Thoracic aorta (tissue), 2 donors: ENCODE measurements around the gene SPEM3. TPM values are rescaled to one million over a fixed set of nuclear protein-coding genes. Genes with fewer than 3 reads are reported as not detected.

ENCODE experiments used
- ATAC-seq: fragments of 150-250 bp; one replicate; pipeline ENCODE4 v1.8.0; 2017; ENCODE audit warnings: low read depth; ENCODE audit not compliant: insufficient number of reproducible peaks, low FRiP score
- DNase-seq: peaks from one replicate; pipeline ENCODE4 v3.0.0-alpha.2; 2020; ENCODE audit warnings: low spot score
- H3K27ac ChIP-seq, 2 donors: fragments of 200-600 bp; sonication (generic); 1 replicate in 1 of 2; 2 replicates in 1 of 2; pipeline ENCODE4 v1.5.1; 2016; ENCODE audit warnings: mild to moderate bottlenecking in 2 of 2, moderate library complexity in 2 of 2
- H3K27me3 ChIP-seq: fragments of 200-600 bp; sonication (generic); replicated peaks from 2 replicates; pipeline ENCODE4 v1.6.0; 2016; ENCODE audit warnings: mild to moderate bottlenecking; ENCODE audit not compliant: insufficient read depth
- H3K36me3 ChIP-seq: fragments of 200-600 bp; sonication (generic); one replicate; pipeline ENCODE4 v1.5.1; 2016
- H3K4me1 ChIP-seq, 2 donors: fragments of 200-600 bp; sonication (generic); 1 replicate in 1 of 2; 2 replicates in 1 of 2; pipeline versions ENCODE4 v1.5.1 to v1.6.0; 2016; ENCODE audit warnings: low read depth in 2 of 2, mild to moderate bottlenecking in 1 of 2; ENCODE audit not compliant: control insufficient read depth in 1 of 2
- H3K4me3 ChIP-seq: fragments of 200-600 bp; sonication (generic); 2 replicates; pipeline ENCODE4 v1.5.1; 2016; ENCODE audit warnings: mild to moderate bottlenecking
- H3K9me3 ChIP-seq: fragments of 200-600 bp; sonication (generic); 2 replicates; pipeline ENCODE4 v1.5.1; 2016
- total RNA-seq, 2 donors: library from RNA; depleted of rRNA; stranded (reverse); fragments of >200 nt; gene quantifications; one replicate each; pipeline versions ENCODE4 v1.1.0 to v1.2.3, GENCODE V29; 2016
- TF ChIP-seq, protein P1 (sequence below): fragments of 200-600 bp; sonication (generic); IDR thresholded peaks from one replicate; pipeline ENCODE4 v1.5.1; 2019; ENCODE audit warnings: antibody characterized with exemption

SPEM3 gene
- total RNA-seq, 2 donors from 2014 or later = not detected

DNA sequence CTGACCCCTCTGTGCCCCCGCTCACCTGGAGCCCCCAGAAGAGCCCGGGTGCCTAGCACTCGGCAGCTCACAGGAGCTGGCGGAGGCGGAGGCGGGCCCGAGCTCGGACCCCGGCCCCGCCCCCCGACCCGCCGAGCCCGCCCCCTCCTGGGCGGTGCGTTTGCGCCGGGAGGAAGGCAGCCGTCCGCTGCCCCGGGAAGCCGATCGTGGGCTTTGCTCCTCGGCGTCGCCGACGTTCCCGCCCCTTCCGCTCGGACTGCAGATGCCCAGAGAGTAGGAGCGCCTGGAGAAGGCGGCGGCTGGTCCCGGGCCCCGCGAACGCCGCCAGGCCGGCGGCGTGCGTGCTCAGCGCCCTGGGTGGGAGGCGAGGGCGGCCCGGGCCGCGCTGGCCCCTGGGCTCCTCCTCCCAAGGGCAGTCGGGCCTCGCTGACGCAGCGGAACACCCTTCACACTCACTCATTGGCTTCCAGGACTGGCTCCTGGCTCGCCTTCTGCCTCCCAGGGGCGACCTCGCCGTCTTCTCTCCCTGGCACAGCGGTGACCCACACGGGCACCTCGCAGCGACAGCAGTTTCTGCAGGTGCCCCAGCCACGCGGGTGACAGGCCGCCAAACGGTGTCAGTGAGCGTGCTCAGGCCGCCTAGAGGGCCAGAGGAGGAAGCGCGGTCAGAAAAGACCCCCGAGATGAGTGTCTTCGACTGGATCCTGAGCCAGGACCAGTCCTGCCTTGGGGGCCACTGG is 34.0 kb upstream of the SPEM3 start, which contains the start of gene PLSCR3:
TSS of gene PLSCR3 (minus strand) at position 74 of the 740 bp plus-strand sequence. CDS start 415 bp downstream, outside the sequence.
- DNase-seq = peak; percentile 41
- peaks cover 6 to 10% of the 10 kb centered on the region in 2 donors for H3K4me1 ChIP-seq
- H3K27me3 ChIP-seq = no peaks in the 10 kb centered on the region
- peak; percentile 88 for ATAC-seq
- H3K27ac ChIP-seq = peak within 1 kb of the TSS; percentile 84 to 88
- peak within 1 kb of the TSS; percentile 84 for H3K4me3 ChIP-seq
- TF ChIP-seq, protein P1, sequence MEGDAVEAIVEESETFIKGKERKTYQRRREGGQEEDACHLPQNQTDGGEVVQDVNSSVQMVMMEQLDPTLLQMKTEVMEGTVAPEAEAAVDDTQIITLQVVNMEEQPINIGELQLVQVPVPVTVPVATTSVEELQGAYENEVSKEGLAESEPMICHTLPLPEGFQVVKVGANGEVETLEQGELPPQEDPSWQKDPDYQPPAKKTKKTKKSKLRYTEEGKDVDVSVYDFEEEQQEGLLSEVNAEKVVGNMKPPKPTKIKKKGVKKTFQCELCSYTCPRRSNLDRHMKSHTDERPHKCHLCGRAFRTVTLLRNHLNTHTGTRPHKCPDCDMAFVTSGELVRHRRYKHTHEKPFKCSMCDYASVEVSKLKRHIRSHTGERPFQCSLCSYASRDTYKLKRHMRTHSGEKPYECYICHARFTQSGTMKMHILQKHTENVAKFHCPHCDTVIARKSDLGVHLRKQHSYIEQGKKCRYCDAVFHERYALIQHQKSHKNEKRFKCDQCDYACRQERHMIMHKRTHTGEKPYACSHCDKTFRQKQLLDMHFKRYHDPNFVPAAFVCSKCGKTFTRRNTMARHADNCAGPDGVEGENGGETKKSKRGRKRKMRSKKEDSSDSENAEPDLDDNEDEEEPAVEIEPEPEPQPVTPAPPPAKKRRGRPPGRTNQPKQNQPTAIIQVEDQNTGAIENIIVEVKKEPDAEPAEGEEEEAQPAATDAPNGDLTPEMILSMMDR = peak; percentile 44
- peaks cover 14% of the 10 kb centered on the region for H3K36me3 ChIP-seq
- H3K9me3 ChIP-seq = no peaks in the 10 kb centered on the region

DNA sequence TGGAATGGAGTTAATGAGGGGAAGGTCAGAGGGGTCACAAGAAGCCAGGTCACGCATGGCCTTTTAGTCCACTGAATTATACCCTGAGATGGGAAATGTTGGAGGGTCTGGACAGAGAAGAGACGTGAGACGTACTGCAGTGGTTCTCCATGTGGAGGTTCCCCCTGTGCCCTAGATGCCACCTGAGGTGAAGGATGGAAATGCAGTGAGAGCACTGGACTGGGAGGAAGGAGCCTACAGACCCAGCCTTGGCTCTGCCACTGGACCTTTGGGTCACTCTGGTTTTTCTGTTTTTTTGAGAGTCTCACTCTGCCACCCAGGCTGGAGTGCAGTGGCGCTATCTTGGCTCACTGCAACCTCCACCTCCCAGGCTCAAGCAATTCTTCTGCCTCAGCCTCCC is 32.5 kb upstream of the SPEM3 start:
- no peak for DNase-seq
- no peaks in the 10 kb centered on the region for H3K27me3 ChIP-seq
- no peak overlapping the region for H3K27ac ChIP-seq
- peaks cover 5% of the 10 kb centered on the region for H3K36me3 ChIP-seq
- no peak for ATAC-seq
- peaks cover 6 to 10% of the 10 kb centered on the region in 2 donors for H3K4me1 ChIP-seq
- no peaks in the 10 kb centered on the region for H3K9me3 ChIP-seq
- H3K4me3 ChIP-seq = no peak overlapping the region
- TF ChIP-seq, protein P1 = no peak

DNA sequence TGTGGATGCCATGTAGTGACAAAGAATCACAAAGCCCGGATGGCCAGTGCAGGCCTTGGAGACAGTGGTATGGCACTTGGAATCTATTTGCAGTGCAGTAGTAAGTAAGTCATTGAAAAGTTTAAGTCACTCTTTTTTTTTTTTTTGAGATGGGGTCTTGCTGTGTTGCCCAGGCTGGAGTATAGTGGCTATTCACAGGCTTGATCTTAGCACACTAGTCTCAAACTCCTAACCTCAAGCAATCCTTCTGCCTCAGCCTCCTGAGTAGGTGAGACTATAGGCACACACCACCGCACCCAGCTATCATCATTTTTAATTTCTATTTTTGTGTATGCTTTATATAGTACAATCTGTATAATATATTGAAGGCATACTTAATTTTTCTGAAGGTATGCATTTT is 30.0 kb upstream of the SPEM3 start:
- no peaks in the 10 kb centered on the region for H3K27me3 ChIP-seq
- TF ChIP-seq, protein P1 = no peak
- ATAC-seq = no peak
- H3K4me1 ChIP-seq = peaks cover 12% of the 10 kb centered on the region in 2 donors
- H3K27ac ChIP-seq = no peak overlapping the region
- H3K9me3 ChIP-seq = no peaks in the 10 kb centered on the region
- no peaks in the 10 kb centered on the region for H3K36me3 ChIP-seq
- no peak for DNase-seq
- H3K4me3 ChIP-seq = no peak overlapping the region

DNA sequence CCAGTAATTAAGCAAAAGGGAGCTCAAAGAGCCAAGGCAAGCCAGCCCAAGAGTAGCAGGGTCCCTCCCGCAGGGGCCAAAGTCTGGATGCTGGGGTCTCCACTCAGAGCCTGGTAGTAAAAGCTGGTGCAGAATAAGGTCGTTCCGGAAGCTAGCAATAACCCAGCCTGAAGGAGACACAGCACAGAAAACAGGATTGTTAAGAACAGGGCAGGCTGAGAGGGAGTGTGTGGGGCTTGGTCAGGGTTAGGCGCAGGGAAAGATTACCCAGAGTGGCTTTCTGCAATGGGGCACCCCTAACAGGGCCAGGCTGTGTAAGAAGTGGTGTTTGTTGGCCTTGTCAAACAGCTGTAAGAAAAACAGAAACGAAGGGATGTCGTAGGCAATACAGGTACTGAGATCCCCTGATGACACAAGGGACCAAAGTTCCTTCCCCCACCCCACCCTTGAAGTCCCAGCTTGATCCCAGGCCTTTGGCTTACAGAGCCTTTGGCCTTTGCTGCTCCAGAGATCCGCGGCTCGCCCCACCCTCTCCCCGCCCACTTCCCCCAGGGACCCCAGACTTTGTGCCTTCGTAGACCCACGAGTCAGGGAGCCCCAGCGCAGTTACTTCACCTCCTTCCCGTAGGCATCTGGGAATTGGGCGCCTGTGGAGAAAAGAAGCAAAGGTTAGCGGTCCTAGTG is 25.5 kb upstream of the SPEM3 start:
- Histone ChIP-seq H3K36me3 (no peaks in the 10 kb centered on the region), H3K27ac (peak overlapping the region; percentile 78 to 93), H3K4me3 (peak overlapping the region; percentile 90), H3K9me3 (no peaks in the 10 kb centered on the region), H3K27me3 (no peaks in the 10 kb centered on the region), H3K4me1 (peaks cover 18% of the 10 kb centered on the region in 2 donors)
- TF ChIP-seq, protein P1 = no peak
- ATAC-seq (no peak), DNase-seq (no peak)

DNA sequence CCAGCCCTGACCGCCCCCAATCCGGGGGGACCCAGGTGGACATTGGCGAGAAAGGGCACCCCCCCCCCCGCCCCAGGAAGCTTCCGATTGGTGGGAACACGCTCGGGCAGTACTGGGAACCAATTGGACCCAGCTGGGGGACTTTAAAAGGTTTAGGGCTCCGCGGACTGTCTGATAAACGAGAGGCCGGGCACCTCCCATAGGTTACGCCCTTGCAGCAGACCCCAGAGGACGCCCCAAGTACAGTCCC is 25.0 kb upstream of the SPEM3 start:
- H3K27ac ChIP-seq = peak overlapping the region; percentile 78 to 93
- no peaks in the 10 kb centered on the region for H3K9me3 ChIP-seq
- ATAC-seq (peak; percentile 17), DNase-seq (peak; percentile 26)
- H3K36me3 ChIP-seq = no peaks in the 10 kb centered on the region
- peak overlapping the region; percentile 90 for H3K4me3 ChIP-seq
- peaks cover 18% of the 10 kb centered on the region in 2 donors for H3K4me1 ChIP-seq
- TF ChIP-seq, protein P1 = no peak
- no peaks in the 10 kb centered on the region for H3K27me3 ChIP-seq
